ENCODE data around the gene OBP2A.

- TF ChIP-seq EP300 (IDR thresholded peaks at IDR 0.05; ENCODE audit: borderline replicate concordance) (no peak), FOXM1 (IDR thresholded peaks at IDR 0.05; ENCODE audit: borderline replicate concordance, low read depth) (no peak)
Measured at GRCh38 chr9:135555203-135555602, 9.3 kb downstream of the OBP2A start.
